Measurements from ENCODE around the gene OR10A6. TPM values are rescaled to one million over a fixed set of nuclear protein-coding genes. Genes with fewer than 3 reads are reported as not detected.

The OR10A6 gene, protein sequence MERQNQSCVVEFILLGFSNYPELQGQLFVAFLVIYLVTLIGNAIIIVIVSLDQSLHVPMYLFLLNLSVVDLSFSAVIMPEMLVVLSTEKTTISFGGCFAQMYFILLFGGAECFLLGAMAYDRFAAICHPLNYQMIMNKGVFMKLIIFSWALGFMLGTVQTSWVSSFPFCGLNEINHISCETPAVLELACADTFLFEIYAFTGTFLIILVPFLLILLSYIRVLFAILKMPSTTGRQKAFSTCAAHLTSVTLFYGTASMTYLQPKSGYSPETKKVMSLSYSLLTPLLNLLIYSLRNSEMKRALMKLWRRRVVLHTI
- total RNA-seq = not detected

DNA sequence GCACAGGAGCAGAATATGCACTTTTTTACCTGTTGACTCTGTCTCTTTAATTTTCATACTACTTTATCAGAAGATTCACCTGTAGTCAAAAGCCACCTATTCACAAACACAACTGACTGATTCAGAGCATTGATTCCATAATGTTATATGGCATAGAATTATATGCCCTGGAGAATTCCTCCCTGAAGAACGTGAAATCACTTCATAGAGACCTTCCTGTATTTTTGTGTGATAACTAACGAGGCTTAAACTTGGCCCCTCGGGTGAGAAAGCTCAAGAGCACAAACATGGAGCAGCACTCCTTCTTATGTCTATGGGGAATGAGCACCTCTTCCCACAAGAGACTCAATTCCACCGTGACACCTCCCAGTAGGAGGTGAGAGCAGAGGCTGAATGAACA is at the start of gene OR10A6:
Gene OR10A6 (minus strand): TSS at position 101 of the 400 bp plus-strand sequence. CDS start 2,606 bp downstream, outside the sequence.
- no peak within 1 kb of the TSS for H3K4me3 ChIP-seq
- H3K4me1 ChIP-seq = no peaks in the 10 kb centered on the region
- 66 to 75% methylated on average over 4 of the region's 4 CpGs for WGBS, 2 donors
- H3K27me3 ChIP-seq = no peaks in the 10 kb centered on the region
- H3K36me3 ChIP-seq = no peaks in the 10 kb centered on the region
- no peak for DNase-seq (ENCODE audit: low spot score in 2 of 2)
- peaks cover 0 to 3% (median 0%) of the 10 kb centered on the region in 4 donors for H3K9me3 ChIP-seq
- H3K27ac ChIP-seq = no peak within 1 kb of the TSS
- no peak for TF ChIP-seq EP300 (IDR thresholded peaks at IDR 0.05)
- no peak for TF ChIP-seq POLR2A (IDR thresholded peaks at IDR 0.05)
- TF ChIP-seq, protein P1, sequence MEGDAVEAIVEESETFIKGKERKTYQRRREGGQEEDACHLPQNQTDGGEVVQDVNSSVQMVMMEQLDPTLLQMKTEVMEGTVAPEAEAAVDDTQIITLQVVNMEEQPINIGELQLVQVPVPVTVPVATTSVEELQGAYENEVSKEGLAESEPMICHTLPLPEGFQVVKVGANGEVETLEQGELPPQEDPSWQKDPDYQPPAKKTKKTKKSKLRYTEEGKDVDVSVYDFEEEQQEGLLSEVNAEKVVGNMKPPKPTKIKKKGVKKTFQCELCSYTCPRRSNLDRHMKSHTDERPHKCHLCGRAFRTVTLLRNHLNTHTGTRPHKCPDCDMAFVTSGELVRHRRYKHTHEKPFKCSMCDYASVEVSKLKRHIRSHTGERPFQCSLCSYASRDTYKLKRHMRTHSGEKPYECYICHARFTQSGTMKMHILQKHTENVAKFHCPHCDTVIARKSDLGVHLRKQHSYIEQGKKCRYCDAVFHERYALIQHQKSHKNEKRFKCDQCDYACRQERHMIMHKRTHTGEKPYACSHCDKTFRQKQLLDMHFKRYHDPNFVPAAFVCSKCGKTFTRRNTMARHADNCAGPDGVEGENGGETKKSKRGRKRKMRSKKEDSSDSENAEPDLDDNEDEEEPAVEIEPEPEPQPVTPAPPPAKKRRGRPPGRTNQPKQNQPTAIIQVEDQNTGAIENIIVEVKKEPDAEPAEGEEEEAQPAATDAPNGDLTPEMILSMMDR (IDR thresholded peaks at IDR 0.05) = no peak

DNA sequence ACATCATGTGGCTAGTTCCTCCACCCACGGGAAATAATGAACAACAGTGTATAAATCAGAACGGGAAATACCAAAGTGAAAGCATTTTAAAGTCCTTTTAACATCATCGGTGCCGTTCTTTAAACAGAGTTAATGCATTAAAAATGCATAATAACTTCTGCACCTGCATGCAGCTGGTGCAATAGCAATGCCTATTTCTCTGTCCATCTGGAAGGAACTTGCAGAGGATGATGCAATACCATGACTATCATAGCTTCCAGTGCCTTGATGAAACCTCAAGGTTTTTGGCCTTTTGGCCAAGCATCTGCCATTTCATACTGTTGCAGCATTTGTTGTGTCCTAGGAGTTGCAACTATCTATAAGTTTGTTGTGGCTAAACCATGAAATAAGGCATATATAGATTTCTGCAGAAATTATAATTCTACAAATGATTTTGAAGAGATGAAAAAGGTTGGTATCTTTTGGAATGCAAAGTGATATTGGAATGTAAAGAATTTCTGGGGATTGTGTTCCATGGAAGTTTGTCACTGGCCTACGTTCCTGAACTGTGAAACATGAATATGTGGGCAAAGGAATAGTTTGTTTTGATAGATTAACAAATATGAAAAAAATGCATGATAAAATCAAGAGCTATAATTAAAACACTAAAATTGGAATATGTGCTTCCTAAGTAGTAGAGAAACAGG is 46.3 kb upstream of the OR10A6 start:
- Histone ChIP-seq H3K36me3 (no peaks in the 10 kb centered on the region), H3K27ac (no peak overlapping the region), H3K9me3 (no peaks in the 10 kb centered on the region), H3K4me1 (peaks cover 0 to 6% (median 0%) of the 10 kb centered on the region in 4 donors), H3K4me3 (no peak overlapping the region), H3K27me3 (no peaks in the 10 kb centered on the region)
- no peak for DNase-seq (ENCODE audit: low spot score in 2 of 2)
- WGBS, 2 donors = 45 to 56% methylated on average over 5 of the region's 5 CpGs
- TF ChIP-seq, protein P1 (IDR thresholded peaks at IDR 0.05) = no peak
- TF ChIP-seq EP300 (IDR thresholded peaks at IDR 0.05) (no peak), POLR2A (IDR thresholded peaks at IDR 0.05) (no peak)

GRCh38 chr11:7974668-7975067 is 43.6 kb upstream of the OR10A6 start:
- WGBS, 2 donors = 78 to 84% methylated on average over 2 of the region's 2 CpGs
- Histone ChIP-seq H3K36me3 (no peaks in the 10 kb centered on the region), H3K27me3 (no peaks in the 10 kb centered on the region), H3K4me3 (no peak overlapping the region), H3K27ac (peak overlapping the region in 3 of 4 donors; percentile 1 to 62 (median 47)), H3K9me3 (no peaks in the 10 kb centered on the region), H3K4me1 (peaks cover 0 to 6% (median 0%) of the 10 kb centered on the region in 4 donors)
- TF ChIP-seq POLR2A (IDR thresholded peaks at IDR 0.05) (no peak), EP300 (IDR thresholded peaks at IDR 0.05) (no peak)
- TF ChIP-seq, protein P1 (IDR thresholded peaks at IDR 0.05) = no peak
- DNase-seq (ENCODE audit: low spot score in 2 of 2) = no peak

DNA sequence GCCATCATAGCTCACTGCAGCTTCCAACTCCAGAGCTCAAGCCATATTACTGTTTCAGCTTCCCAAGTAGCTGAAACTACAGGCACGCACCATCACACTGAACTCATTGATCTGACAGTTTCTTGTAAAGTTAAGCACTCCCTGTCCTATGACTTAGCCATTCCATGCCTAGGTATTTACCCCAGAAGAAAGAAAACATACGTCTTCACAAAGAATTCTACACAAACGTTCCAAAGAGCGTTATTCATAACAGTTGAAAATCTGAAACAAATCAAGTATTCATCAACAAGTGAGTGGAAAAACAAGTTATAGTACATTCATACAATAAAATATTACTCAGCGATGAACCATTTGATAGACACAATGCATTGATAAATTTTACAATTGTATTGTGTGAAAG is 41.9 kb upstream of the OR10A6 start:
- H3K27ac ChIP-seq = peak overlapping the region in 2 of 4 donors; percentile 76 to 80
- DNase-seq (ENCODE audit: low spot score in 2 of 2) = no peak
- no peaks in the 10 kb centered on the region for H3K9me3 ChIP-seq
- no peaks in the 10 kb centered on the region for H3K27me3 ChIP-seq
- 50 to 58% methylated on average over 5 of the region's 5 CpGs for WGBS, 2 donors
- TF ChIP-seq EP300 (IDR thresholded peaks at IDR 0.05) (peak in 1 of 2 donors; percentile 58), POLR2A (IDR thresholded peaks at IDR 0.05) (no peak)
- peaks cover 0 to 6% (median 0%) of the 10 kb centered on the region in 4 donors for H3K4me1 ChIP-seq
- H3K36me3 ChIP-seq = no peaks in the 10 kb centered on the region
- no peak overlapping the region for H3K4me3 ChIP-seq

GRCh38 chr11:7971846-7972245 is 40.8 kb upstream of the OR10A6 start:
- Histone ChIP-seq H3K9me3 (no peaks in the 10 kb centered on the region), H3K36me3 (no peaks in the 10 kb centered on the region), H3K27me3 (no peaks in the 10 kb centered on the region), H3K4me1 (no peaks in the 10 kb centered on the region), H3K27ac (peak overlapping the region; percentile 10 to 80 (median 65)), H3K4me3 (no peak overlapping the region)
- no peak for DNase-seq (ENCODE audit: low spot score in 2 of 2)
- TF ChIP-seq POLR2A (IDR thresholded peaks at IDR 0.05) (no peak), EP300 (IDR thresholded peaks at IDR 0.05) (no peak)
- TF ChIP-seq, protein P1 (IDR thresholded peaks at IDR 0.05) = no peak

Data from tibial nerve (tissue), 4 donors.